Uterus (tissue), 4 donors: ENCODE data around the gene ZNF217. TPM values are rescaled to one million over a fixed set of nuclear protein-coding genes. Genes with fewer than 3 reads are reported as not detected.
"Not testable (repeated sequence)": the region's sequence is repeated elsewhere in the genome, so short reads cannot be mapped to it uniquely, and the experiment has no call there.

ENCODE experiments used
- DNase-seq, 2 donors: peaks; one replicate each; pipeline ENCODE4 v3.0.0-alpha.2; 2019 to 2020
- H3K27ac ChIP-seq, 2 donors: fragments of 200-600 bp; sonication (generic); 1 replicate in 1 of 2; 2 replicates in 1 of 2; pipeline ENCODE4 v1.5.1; 2016 to 2018
- H3K27me3 ChIP-seq, 2 donors: fragments of 200-600 bp; sonication (generic); one replicate each; pipeline ENCODE4 v1.5.1; 2018 to 2019; ENCODE audit warnings: control low read depth in 1 of 2
- H3K36me3 ChIP-seq, 2 donors: fragments of 200-600 bp; sonication (generic); one replicate each; pipeline ENCODE4 v1.5.1; 2019; ENCODE audit warnings: control low read depth in 1 of 2
- H3K4me1 ChIP-seq, 2 donors: fragments of 200-600 bp; sonication (generic); one replicate each; pipeline ENCODE4 v1.5.1; 2018 to 2019; ENCODE audit warnings: control low read depth in 1 of 2
- H3K4me3 ChIP-seq, 2 donors: fragments of 200-600 bp; sonication (generic); 1 replicate in 1 of 2; 2 replicates in 1 of 2; pipeline ENCODE4 v1.5.1; 2018 to 2019; ENCODE audit warnings: mild to moderate bottlenecking in 1 of 2
- H3K9me3 ChIP-seq, 2 donors: fragments of 200-600 bp; sonication (generic); one replicate each; pipeline ENCODE4 v1.5.1; 2019; ENCODE audit warnings: control low read depth in 1 of 2
- CTCF ChIP-seq, 4 experiments: fragments of 200-600 bp in 2 of 4; fragments of 450-650 bp in 2 of 4; sonication (generic) in 2 of 4; IDR thresholded peaks; one replicate each; pipeline ENCODE4 v1.5.1; 2016 to 2019; ENCODE audit warnings: antibody characterized with exemption in 4 of 4, mild to moderate bottlenecking in 2 of 4, moderate library complexity in 1 of 4
- POLR2A ChIP-seq, 2 donors: fragments of 450-650 bp; IDR thresholded peaks; one replicate each; pipeline ENCODE4 v1.6.1; 2016; ENCODE audit warnings: antibody characterized with exemption in 2 of 2, mild to moderate bottlenecking in 1 of 2, moderate library complexity in 1 of 2
- intact Hi-C: fragments of 100-400 bp; cut with DNase I; formaldehyde crosslinking; loops from one replicate; pipeline ENCODE4 v1.15.1; 2023; ENCODE audit warnings: low total_unique reads
- total RNA-seq, 4 donors: library from RNA; depleted of rRNA in 3 of 4; stranded (reverse); fragments of >200 nt in 3 of 4; gene quantifications; one replicate each; pipeline versions ENCODE4 v1.1.0 to v1.2.4, GENCODE V29; 2014 to 2023
- donor health status: DM: yes; HTN: yes; CAD: no.

The ZNF217 gene
- total RNA-seq, 4 donors from 2014 or later, result 7.4 to 37.8 (median 18.4) TPM

- intact Hi-C loops, result no loop called here
- DNase-seq, result no peak
- TF ChIP-seq POLR2A (IDR thresholded peaks at IDR 0.05) (no peak), CTCF (IDR thresholded peaks at IDR 0.05) (no peak)
- no peaks in the 10 kb centered on the region for H3K4me1 ChIP-seq
- no peaks in the 10 kb centered on the region for H3K36me3 ChIP-seq
- H3K27me3 ChIP-seq, result no peaks in the 10 kb centered on the region
- H3K9me3 ChIP-seq, result no peaks in the 10 kb centered on the region
- H3K4me3 ChIP-seq, result peak overlapping the region; percentile 53 to 85
- H3K27ac ChIP-seq, result peak overlapping the region; percentile 97 to 100
Measured at GRCh38 chr20:53595018-53595378, 1.4 kb upstream of the ZNF217 start.

GRCh38 chr20:53594068-53595017 is 704 bp upstream of the ZNF217 start:
- peak; percentile 96 for DNase-seq
- Histone ChIP-seq H3K4me3 (peak overlapping the region; percentile 79 to 85), H3K4me1 (no peaks in the 10 kb centered on the region), H3K27ac (peak overlapping the region; percentile 97 to 100), H3K27me3 (no peaks in the 10 kb centered on the region), H3K36me3 (no peaks in the 10 kb centered on the region), H3K9me3 (no peaks in the 10 kb centered on the region)
- TF ChIP-seq CTCF (IDR thresholded peaks at IDR 0.05), result peak in 3 of 4 experiments; percentile 26 to 36 (median 28)
- TF ChIP-seq POLR2A (IDR thresholded peaks at IDR 0.05), result peak; percentile 81 to 92
- intact Hi-C loops, result no loop called here

- Histone ChIP-seq H3K27ac (peak overlapping the region; percentile 97 to 100), H3K27me3 (no peaks in the 10 kb centered on the region), H3K4me3 (peak overlapping the region; percentile 79 to 85), H3K36me3 (no peaks in the 10 kb centered on the region), H3K4me1 (no peaks in the 10 kb centered on the region), H3K9me3 (no peaks in the 10 kb centered on the region)
- DNase-seq, result peak in 1 of 2 donors; percentile 46
- intact Hi-C loops, result no loop called here
- TF ChIP-seq CTCF (IDR thresholded peaks at IDR 0.05), result no peak
- TF ChIP-seq POLR2A (IDR thresholded peaks at IDR 0.05), result no peak
Measured at GRCh38 chr20:53592992-53593465, 610 bp downstream of the ZNF217 start.

GRCh38 chr20:53592454-53592991 is 1.1 kb downstream of the ZNF217 start:
- peak; percentile 75 to 76 for DNase-seq
- H3K27me3 ChIP-seq, H3K9me3 ChIP-seq, H3K36me3 ChIP-seq, intact Hi-C loops, H3K4me1 ChIP-seq: not testable (repeated sequence)
- Histone ChIP-seq H3K27ac (peak overlapping the region; percentile 97 to 100), H3K4me3 (peak overlapping the region; percentile 79 to 85)
- TF ChIP-seq POLR2A (IDR thresholded peaks at IDR 0.05), result peak in 1 of 2 donors; percentile 36

GRCh38 chr20:53591941-53592441 is 1.6 kb downstream of the ZNF217 start:
- H3K4me1 ChIP-seq, H3K36me3 ChIP-seq, H3K9me3 ChIP-seq, intact Hi-C loops, DNase-seq, H3K27me3 ChIP-seq: not testable (repeated sequence)
- Histone ChIP-seq H3K27ac (peak overlapping the region; percentile 97 to 100), H3K4me3 (peak overlapping the region; percentile 79 to 85)

- H3K27me3 ChIP-seq, H3K4me1 ChIP-seq, H3K36me3 ChIP-seq, H3K9me3 ChIP-seq, DNase-seq, intact Hi-C loops: not testable (repeated sequence)
- peak overlapping the region; percentile 97 to 100 for H3K27ac ChIP-seq
- peak overlapping the region; percentile 0 to 85 for H3K4me3 ChIP-seq
Measured at GRCh38 chr20:53591206-53591741, 2.4 kb downstream of the ZNF217 start.

GRCh38 chr20:53590608-53591007 is 3.0 kb downstream of the ZNF217 start:
- intact Hi-C loops, H3K9me3 ChIP-seq, H3K27me3 ChIP-seq, DNase-seq, H3K36me3 ChIP-seq, H3K4me1 ChIP-seq: not testable (repeated sequence)
- H3K4me3 ChIP-seq, result peak overlapping the region in 1 of 2 donors; percentile 85
- H3K27ac ChIP-seq, result peak overlapping the region; percentile 97 to 100

- DNase-seq, H3K9me3 ChIP-seq, H3K27me3 ChIP-seq, H3K4me1 ChIP-seq, intact Hi-C loops, H3K36me3 ChIP-seq: not testable (repeated sequence)
- H3K4me3 ChIP-seq, result peak overlapping the region in 1 of 2 donors; percentile 13
- peak overlapping the region; percentile 97 to 100 for H3K27ac ChIP-seq
Measured at GRCh38 chr20:53590122-53590521, 3.5 kb downstream of the ZNF217 start.

GRCh38 chr20:53589321-53590065 is 4.1 kb downstream of the ZNF217 start:
- H3K9me3 ChIP-seq, H3K27me3 ChIP-seq, H3K4me1 ChIP-seq, H3K36me3 ChIP-seq, DNase-seq, intact Hi-C loops: not testable (repeated sequence)
- peak overlapping the region in 1 of 2 donors; percentile 13 for H3K4me3 ChIP-seq
- peak overlapping the region; percentile 97 to 100 for H3K27ac ChIP-seq
